ENCODE measurements around the gene SLC6A3.
"Not testable (repeated sequence)": the region's sequence is repeated elsewhere in the genome, so short reads cannot be mapped to it uniquely, and the experiment has no call there.

SLC6A3 gene

DNA sequence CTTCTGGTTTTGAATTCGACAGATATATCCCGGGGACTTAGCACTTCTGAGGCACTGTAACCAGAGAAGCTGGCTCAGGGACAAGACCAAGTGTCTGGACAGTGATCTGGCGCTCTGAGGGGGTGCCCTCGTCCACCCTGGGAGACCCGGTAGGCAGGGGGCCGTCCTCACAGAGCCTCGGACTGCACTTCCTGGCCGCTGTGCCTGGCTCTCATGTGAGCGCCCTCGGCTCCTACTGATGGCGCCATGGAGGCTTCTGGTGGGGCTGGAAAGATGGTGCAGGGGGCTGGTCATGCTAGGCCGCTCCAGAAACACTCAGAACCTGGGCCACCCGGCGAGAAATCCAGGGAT is 18.8 kb upstream of the SLC6A3 start:
- DNase-seq (ENCODE audit: low spot score): no peak

DNA sequence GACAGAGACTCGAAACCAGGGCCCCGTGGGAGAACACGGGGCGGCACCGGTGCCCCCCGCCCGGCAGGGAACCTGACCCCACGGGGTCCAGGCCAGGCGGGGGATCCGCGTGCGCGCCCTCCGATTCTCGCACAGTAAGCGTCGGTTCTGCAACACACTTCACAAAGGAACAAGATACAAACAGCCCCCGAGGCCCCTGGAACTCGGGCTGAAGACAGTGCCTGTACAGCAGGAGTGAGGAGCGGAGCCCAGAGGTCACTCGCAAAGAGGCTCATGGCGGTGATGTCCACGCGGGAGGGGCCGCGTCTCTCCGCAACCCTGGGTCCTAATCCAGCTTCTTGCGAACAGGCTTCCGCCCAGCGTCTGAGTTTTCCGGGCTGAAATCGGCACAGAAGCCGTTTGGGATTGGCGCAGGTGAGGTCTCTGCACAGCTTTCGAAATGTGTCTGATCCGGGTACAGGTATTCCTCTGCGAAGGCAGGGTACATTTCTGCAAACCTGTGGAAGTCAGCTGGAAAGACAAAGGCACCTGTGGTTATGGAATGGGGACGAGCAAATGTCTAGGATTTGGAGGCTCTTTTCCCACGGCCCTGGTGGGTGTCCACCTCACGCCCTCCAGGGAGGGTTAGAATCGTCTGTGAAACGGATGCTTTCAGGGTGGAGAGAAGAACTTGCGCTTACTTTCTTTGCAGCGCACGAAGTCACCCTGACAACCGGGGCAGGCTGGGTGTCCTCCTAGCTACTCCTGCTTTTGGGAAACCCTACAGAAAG is 18.3 kb upstream of the SLC6A3 start:
- no peak for DNase-seq (ENCODE audit: low spot score)

GRCh38 chr5:1462358-1462757 is 17.1 kb upstream of the SLC6A3 start:
- no peak for DNase-seq (ENCODE audit: low spot score)

GRCh38 chr5:1461396-1461795 is 16.2 kb upstream of the SLC6A3 start:
- no peak for DNase-seq (ENCODE audit: low spot score)

DNA sequence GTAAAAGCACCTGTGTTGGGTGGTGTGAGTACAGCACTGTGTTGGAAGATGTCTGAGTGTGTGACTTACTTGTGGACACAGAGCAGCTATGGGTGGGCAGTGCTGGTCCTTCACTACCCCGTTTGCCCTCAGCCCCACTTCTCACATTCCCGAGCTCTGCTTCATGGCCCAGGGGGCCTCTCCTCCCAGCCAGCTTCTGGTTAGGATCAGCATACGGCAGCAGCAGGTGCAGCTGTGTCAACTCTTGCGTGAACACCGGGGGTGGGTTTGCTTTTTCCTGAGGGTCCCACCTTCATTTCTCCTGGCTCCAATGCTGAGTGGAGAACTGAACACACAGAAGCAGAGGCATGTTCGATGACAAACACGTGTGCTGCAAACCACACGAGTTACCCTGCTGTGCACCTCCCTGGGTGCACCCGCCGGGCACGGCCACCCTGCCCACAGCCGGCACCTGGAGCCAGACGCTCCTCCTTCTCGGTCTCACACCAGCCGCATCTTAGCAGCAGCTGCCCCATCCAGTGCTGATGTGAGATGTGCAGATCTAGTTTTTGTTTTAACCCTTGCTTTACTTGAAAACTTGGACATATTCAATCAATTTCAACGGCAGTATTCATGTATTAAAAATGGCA is 14.9 kb upstream of the SLC6A3 start:
- no peak for DNase-seq (ENCODE audit: low spot score)

GRCh38 chr5:1459435-1459834 is 14.2 kb upstream of the SLC6A3 start:
- not testable (repeated sequence) for DNase-seq (ENCODE audit: low spot score)

DNA sequence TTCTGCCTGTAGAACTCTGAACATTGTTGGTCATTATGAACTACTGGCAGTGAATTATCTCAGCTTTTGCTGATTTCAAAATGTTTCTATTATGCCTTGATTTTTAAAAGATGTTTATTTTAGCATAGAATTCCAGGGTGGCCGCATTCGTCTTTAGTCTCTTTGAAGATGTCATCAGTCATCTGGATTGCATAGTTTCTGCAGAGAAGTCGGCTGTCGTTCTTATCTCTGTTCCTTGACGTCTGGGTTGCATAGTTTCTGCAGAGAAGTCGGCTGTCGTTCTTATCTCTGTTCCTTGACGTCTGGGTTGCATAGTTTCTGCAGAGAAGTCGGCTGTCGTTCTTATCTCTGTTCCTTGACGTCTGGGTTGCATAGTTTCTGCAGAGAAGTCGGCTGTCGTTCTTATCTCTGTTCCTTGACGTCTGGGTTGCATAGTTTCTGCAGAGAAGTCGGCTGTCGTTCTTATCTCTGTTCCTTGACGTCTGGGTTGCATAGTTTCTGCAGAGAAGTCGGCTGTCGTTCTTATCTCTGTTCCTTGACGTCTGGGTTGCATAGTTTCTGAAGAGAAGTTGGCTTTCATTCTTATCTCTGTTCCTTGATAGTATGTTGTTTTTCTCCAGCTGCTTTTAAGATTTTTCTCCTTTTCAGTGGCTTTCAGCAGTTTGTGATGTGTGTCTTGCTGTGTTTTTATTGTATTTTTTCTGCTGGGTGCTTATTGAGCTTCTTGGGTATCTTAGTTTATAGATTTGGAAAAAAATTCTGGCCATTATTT is 11.1 kb upstream of the SLC6A3 start:
- DNase-seq (ENCODE audit: low spot score): not testable (repeated sequence)

GRCh38 chr5:1453613-1454012 is 8.4 kb upstream of the SLC6A3 start:
- DNase-seq (ENCODE audit: low spot score): no peak

DNA sequence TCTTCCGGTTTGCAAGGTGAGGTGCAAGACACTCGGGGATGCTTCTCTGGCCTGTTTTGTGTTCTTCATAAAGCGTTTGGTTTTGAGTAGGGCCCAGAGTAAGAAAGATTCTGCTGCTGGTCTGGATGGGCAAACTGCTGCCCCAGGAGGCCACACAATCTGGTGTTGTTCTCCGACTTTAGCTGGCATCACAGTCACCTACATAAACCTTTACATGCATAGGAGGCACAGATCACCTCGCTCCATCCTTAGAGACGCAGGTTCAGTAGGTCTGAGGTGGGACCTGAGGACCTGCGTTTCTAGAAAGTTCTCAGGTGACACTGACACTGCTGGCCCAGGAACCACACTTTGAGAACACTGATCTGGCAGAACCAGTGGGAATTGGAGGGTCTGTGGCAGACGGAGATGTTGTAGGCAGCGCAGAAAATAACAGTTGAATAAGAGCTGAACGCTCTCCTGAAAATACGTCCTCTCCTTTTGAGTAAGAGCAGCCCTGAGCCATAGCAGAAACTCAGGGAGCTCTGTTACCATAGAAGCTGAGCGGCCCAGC is 3.9 kb upstream of the SLC6A3 start:
- no peak for DNase-seq (ENCODE audit: low spot score)

DNA sequence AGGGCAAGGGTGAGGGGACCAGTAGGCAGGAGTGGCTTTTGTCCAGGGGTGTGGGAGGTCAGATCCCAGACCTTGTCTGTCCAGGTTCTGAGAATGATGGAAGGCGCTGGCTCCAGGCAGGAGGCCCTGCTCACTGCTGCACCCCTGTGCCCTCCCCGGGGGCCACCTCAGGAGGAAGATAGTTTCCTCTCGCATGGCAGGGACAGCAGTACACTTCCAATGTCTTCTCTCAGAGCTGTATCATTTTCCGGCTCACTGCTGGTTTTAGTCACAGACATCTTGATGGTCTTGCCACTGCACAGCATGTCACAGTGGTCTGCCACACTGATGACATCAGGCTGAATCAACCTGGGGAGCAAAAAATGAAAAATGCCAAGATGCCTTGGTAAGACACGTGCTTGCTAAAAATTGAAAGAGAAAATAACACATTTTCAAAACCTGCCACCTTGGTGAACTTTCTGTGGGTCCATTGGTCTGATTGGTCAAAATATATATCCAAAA is 3.3 kb upstream of the SLC6A3 start:
- DNase-seq (ENCODE audit: low spot score): no peak

DNA sequence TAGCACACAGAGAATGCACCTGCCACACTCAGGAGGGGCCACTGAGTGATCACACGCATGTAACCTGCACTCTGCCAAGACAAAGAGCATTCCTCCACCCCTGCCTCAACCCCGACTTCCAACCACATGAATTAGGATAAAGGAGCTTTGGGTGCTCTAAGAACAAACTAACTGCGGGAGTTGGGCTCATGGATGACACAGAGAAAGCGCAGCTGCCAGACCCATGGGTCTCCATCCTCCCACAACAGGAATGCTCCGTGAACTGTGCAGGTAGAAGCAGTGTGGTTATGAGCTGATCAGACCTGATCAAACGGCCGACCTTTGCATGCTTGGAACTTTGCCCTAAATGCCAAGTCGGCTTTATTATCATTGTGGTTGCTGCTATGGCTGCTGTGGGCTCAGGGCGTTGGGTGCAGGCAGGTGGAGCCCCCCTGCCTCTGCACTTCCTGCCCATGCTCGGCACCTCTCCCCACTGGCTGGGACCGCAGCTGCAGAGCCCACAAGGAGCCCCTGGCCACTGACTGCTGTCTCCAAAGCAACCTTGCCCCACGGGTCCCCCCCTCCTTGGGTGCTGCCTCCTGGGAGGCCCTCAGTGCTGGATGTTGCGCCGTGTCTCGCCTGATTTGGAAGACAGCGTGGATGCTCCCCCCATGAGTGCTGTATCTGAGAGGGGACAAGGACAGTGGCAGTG is 2.6 kb upstream of the SLC6A3 start:
- no peak for DNase-seq (ENCODE audit: low spot score)

- DNase-seq (ENCODE audit: low spot score): no peak
These were observed 1.5 kb upstream of the SLC6A3 start for GRCh38 chr5:1446602-1447343.

GRCh38 chr5:1445689-1446601 is 705 bp upstream of the SLC6A3 start:
- DNase-seq (ENCODE audit: low spot score): no peak

- no peak for DNase-seq (ENCODE audit: low spot score)
These were observed 665 bp downstream of the SLC6A3 start for GRCh38 chr5:1444361-1445189.

GRCh38 chr5:1443991-1444360 is 1.3 kb downstream of the SLC6A3 start:
- DNase-seq (ENCODE audit: low spot score): no peak

GRCh38 chr5:1443171-1443570 is 2.1 kb downstream of the SLC6A3 start:
- no peak for DNase-seq (ENCODE audit: low spot score)

- DNase-seq (ENCODE audit: low spot score): no peak
These were observed 2.8 kb downstream of the SLC6A3 start for GRCh38 chr5:1442222-1443145.

GRCh38 chr5:1441166-1441865 is 3.9 kb downstream of the SLC6A3 start:
- no peak for DNase-seq (ENCODE audit: low spot score)
